Brain microvascular endothelial cell (primary cell): Measurements from ENCODE around the gene RPRD1B.
A peak's percentile ranks its signal among the peaks of the same experiment; 100 is the strongest.

Experiments
- DNase-seq: peaks from one replicate; pipeline ENCODE4 v3.0.0-alpha.2; 2020
- H3K27ac ChIP-seq: fragments of 250-450 bp; sonication (Bioruptor Pico); 2 replicates; pipeline ENCODE4 v1.5.1; 2020; ENCODE audit warnings: mild to moderate bottlenecking, moderate library complexity
- H3K27me3 ChIP-seq: fragments of 250-450 bp; sonication (Bioruptor Pico); replicated peaks from 2 replicates; pipeline ENCODE4 v1.5.1; 2020; ENCODE audit warnings: mild to moderate bottlenecking
- H3K36me3 ChIP-seq: fragments of 250-450 bp; sonication (Bioruptor Pico); replicated peaks from 2 replicates; pipeline ENCODE4 v1.5.1; 2020; ENCODE audit warnings: mild to moderate bottlenecking
- H3K4me3 ChIP-seq: 2 replicates; pipeline ENCODE4 v1.5.1; 2011; ENCODE audit warnings: low read depth, mild to moderate bottlenecking, control low read depth, low read length, moderate library complexity
- in situ Hi-C: cut with HindIII; loops from 2 replicates; pipeline ENCODE4 v1.10.0; 2017; ENCODE audit warnings: low sequenced_read_pairs, low pct_ligation_motif_present
- TF ChIP-seq, protein P1 (sequence below): IDR thresholded peaks from 2 replicates; pipeline ENCODE4 v1.5.1; 2011; ENCODE audit warnings: low read depth, mild to moderate bottlenecking, moderate library complexity, low read length, control low read depth, inconsistent platforms; ENCODE audit errors: missing control alignments

Gene RPRD1B, protein sequence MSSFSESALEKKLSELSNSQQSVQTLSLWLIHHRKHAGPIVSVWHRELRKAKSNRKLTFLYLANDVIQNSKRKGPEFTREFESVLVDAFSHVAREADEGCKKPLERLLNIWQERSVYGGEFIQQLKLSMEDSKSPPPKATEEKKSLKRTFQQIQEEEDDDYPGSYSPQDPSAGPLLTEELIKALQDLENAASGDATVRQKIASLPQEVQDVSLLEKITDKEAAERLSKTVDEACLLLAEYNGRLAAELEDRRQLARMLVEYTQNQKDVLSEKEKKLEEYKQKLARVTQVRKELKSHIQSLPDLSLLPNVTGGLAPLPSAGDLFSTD

DNA sequence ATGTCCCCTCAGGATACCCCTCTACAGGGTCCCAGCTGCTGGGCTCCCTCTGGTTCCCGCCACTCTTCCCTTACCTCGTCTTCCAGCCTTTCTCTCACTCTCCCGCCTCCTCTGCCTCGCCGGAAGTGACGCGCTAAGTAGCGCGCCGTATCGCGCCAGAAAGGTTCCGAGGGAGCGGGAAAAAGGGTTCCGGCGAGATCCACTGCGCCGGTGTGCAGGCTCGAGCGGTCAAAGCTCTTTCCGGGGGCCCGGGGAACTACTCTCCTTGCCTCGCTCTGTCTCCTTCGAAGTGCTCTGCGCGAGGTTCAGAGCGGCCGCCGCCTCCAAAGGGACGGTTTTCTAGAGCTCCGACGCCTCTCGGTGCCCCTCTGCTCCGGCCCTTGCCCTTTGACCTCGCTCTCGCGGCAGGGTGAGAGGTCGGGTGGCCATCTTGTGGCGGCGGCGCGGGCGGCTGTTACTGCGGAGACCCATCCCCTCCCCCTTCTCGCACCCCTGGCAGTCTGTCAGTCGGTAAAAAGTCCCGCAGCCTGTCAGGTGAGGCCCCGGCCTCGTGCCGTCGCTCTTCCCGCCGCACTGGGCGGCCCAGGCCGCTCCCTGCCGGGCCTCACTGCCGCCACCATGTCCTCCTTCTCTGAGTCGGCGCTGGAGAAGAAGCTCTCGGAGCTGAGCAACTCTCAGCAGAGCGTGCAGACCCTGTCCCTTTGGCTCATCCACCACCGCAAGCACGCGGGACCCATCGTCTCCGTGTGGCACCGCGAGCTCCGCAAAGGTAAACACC lies at the start of gene RPRD1B, which contains the start of gene TTI1:
TSS of gene RPRD1B (plus strand) at position 417 of the 778 bp plus-strand sequence. CDS start at position 619, 202 bp downstream.
TSS of gene TTI1 (minus strand) at position 127 of the 778 bp plus-strand sequence. CDS start 19,640 bp downstream, outside the sequence.
- Histone ChIP-seq H3K27ac (peak within 1 kb of the TSS; percentile 74), H3K4me3 (peak within 1 kb of the TSS; percentile 78), H3K27me3 (no peaks in the 10 kb centered on the region), H3K36me3 (no peaks in the 10 kb centered on the region)
- DNase-seq, result peak; percentile 80
- in situ Hi-C loops, result no loop called here
- TF ChIP-seq, protein P1, sequence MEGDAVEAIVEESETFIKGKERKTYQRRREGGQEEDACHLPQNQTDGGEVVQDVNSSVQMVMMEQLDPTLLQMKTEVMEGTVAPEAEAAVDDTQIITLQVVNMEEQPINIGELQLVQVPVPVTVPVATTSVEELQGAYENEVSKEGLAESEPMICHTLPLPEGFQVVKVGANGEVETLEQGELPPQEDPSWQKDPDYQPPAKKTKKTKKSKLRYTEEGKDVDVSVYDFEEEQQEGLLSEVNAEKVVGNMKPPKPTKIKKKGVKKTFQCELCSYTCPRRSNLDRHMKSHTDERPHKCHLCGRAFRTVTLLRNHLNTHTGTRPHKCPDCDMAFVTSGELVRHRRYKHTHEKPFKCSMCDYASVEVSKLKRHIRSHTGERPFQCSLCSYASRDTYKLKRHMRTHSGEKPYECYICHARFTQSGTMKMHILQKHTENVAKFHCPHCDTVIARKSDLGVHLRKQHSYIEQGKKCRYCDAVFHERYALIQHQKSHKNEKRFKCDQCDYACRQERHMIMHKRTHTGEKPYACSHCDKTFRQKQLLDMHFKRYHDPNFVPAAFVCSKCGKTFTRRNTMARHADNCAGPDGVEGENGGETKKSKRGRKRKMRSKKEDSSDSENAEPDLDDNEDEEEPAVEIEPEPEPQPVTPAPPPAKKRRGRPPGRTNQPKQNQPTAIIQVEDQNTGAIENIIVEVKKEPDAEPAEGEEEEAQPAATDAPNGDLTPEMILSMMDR, result no peak

- TF ChIP-seq, protein P1, result no peak
- in situ Hi-C loops, result no loop called here
- peaks cover 2% of the 10 kb centered on the region for H3K36me3 ChIP-seq
Observed at GRCh38 chr20:37984018-37984785, 49.3 kb upstream of the RPRD1B start.

DNA sequence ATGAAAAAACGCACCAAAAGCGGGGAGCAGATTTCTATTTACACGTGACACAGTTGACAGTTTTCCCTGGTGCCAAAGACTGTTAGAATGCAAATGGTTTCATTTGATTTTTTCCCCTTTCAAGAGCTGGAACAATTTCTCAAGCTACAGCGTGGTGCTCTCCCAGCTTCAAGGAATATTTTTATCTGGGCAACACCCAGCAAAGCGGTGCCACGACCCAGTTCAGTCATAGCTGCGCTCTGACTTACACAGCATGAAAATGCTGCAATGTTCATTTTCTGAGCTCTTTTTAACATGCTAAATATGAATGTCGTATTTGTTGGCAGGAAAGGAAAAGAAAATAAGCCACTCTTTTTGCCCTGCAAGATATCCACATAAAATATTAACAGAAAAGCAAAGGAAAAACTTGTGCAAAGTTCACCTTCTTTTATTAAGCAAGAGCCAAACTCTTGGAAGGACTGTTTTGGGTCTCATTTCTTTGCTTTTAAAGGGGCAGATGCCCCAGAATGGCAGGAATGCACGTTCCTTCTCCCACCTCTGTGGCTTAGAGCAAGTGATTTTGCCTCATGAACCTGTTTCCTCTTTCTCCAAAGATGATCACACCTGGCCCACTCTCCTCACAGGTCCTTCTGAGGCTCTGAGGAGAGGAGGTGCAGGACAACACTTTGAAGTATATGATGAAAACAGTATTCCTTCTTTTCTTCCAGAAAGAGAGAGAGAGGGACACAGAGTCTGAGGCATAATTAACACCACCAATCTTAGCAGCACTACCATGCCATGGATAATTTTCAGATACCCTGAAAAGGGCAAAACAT lies 47.3 kb upstream of the RPRD1B start:
- peaks cover 2% of the 10 kb centered on the region for H3K36me3 ChIP-seq
- H3K27me3 ChIP-seq, result no peaks in the 10 kb centered on the region
- no peak overlapping the region for H3K27ac ChIP-seq
- TF ChIP-seq, protein P1, result no peak
- no peak overlapping the region for H3K4me3 ChIP-seq
- no peak for DNase-seq
- in situ Hi-C loops, result no loop called here

More at GRCh38 chr20:37984018-37984785, 49.3 kb upstream of the RPRD1B start:
- H3K27me3 ChIP-seq, result no peaks in the 10 kb centered on the region
- no peak overlapping the region for H3K4me3 ChIP-seq
- DNase-seq, result no peak
- H3K27ac ChIP-seq, result no peak overlapping the region

- DNase-seq, result no peak
- Histone ChIP-seq H3K4me3 (no peak overlapping the region), H3K27me3 (no peaks in the 10 kb centered on the region), H3K27ac (no peak overlapping the region), H3K36me3 (no peaks in the 10 kb centered on the region)
- TF ChIP-seq, protein P1, result no peak
- in situ Hi-C loops, result no loop called here
Observed at GRCh38 chr20:37986873-37987601, 46.5 kb upstream of the RPRD1B start.
